Endothelial cell (in vitro differentiated cells): ENCODE measurements around the gene STMP1. TPM values are rescaled to one million over a fixed set of nuclear protein-coding genes. Genes with fewer than 3 reads are reported as not detected.
A peak's percentile ranks its signal among the peaks of the same experiment; 100 is the strongest.

Experiments
- DNase-seq: peaks from one replicate; pipeline ENCODE4 v3.0.0; 2021; ENCODE audit warnings: low spot score
- H3K27ac Mint-ChIP-seq: one replicate; pipeline ENCODE4 v1.8.0; 2021; ENCODE audit warnings: mixed read lengths, inconsistent platforms; ENCODE audit not compliant: unreplicated experiment
- H3K27me3 Mint-ChIP-seq: one replicate; pipeline ENCODE4 v1.8.0; 2021; ENCODE audit warnings: mild to moderate bottlenecking, moderate library complexity, mixed read lengths, inconsistent platforms; ENCODE audit not compliant: unreplicated experiment
- H3K36me3 Mint-ChIP-seq: one replicate; pipeline ENCODE4 v1.8.0; 2021; ENCODE audit warnings: mild to moderate bottlenecking, low read depth, mixed read lengths, inconsistent platforms; ENCODE audit not compliant: unreplicated experiment
- H3K4me1 Mint-ChIP-seq: one replicate; pipeline ENCODE4 v1.8.0; 2021; ENCODE audit warnings: mild to moderate bottlenecking, mixed read lengths, inconsistent platforms; ENCODE audit not compliant: unreplicated experiment
- H3K4me3 Mint-ChIP-seq: one replicate; pipeline ENCODE4 v1.8.0; 2021; ENCODE audit warnings: mild to moderate bottlenecking, mixed read lengths, inconsistent platforms; ENCODE audit not compliant: unreplicated experiment
- H3K9me3 Mint-ChIP-seq: one replicate; pipeline ENCODE4 v1.8.0; 2021; ENCODE audit warnings: mixed read lengths, inconsistent platforms; ENCODE audit not compliant: unreplicated experiment
- CTCF ChIP-seq: fragments of 200-600 bp; sonication (generic); IDR thresholded peaks from one replicate; pipeline ENCODE4 v1.5.0; 2021; ENCODE audit warnings: antibody characterized with exemption; ENCODE audit not compliant: unreplicated experiment
- total RNA-seq: library from RNA; stranded (reverse); fragmentation: NEBNext Ultra II Directional; extraction: Animal tissue kit (Norgen Biotek cat#: 25700); gene quantifications from one replicate; pipeline ENCODE4 v1.2.1, GENCODE V29; 2021; ENCODE audit not compliant: unreplicated experiment

Gene STMP1
- total RNA-seq, 1 donor from 2014 or later, result 27.5 TPM

- no peak overlapping the region for H3K4me3 Mint-ChIP-seq
- no peak for TF ChIP-seq CTCF
- H3K27me3 Mint-ChIP-seq, result no peaks in the 10 kb centered on the region
- no peaks in the 10 kb centered on the region for H3K9me3 Mint-ChIP-seq
- no peak for DNase-seq
- peak overlapping the region; percentile 20 for H3K27ac Mint-ChIP-seq
- H3K4me1 Mint-ChIP-seq, result no peaks in the 10 kb centered on the region
- no peaks in the 10 kb centered on the region for H3K36me3 Mint-ChIP-seq
Observed at GRCh38 chr7:135718794-135719437, 56.6 kb downstream of the STMP1 start.

GRCh38 chr7:135719688-135720087 is 57.4 kb downstream of the STMP1 start:
- Mint-ChIP-seq H3K9me3 (no peaks in the 10 kb centered on the region), H3K4me1 (no peaks in the 10 kb centered on the region)

GRCh38 chr7:135721198-135721820 is 59.0 kb downstream of the STMP1 start:
- Mint-ChIP-seq H3K4me3 (no peak overlapping the region), H3K4me1 (no peaks in the 10 kb centered on the region), H3K36me3 (no peaks in the 10 kb centered on the region), H3K27me3 (no peaks in the 10 kb centered on the region), H3K27ac (no peak overlapping the region), H3K9me3 (no peaks in the 10 kb centered on the region)
- no peak for DNase-seq
- no peak for TF ChIP-seq CTCF

More at GRCh38 chr7:135719688-135720087, 57.4 kb downstream of the STMP1 start:
- Mint-ChIP-seq H3K27me3 (no peaks in the 10 kb centered on the region), H3K27ac (peak overlapping the region; percentile 15), H3K36me3 (no peaks in the 10 kb centered on the region), H3K4me3 (no peak overlapping the region)
- DNase-seq, result no peak
- no peak for TF ChIP-seq CTCF

GRCh38 chr7:135723411-135723810 is 61.1 kb downstream of the STMP1 start:
- no peaks in the 10 kb centered on the region for H3K4me1 Mint-ChIP-seq

More at GRCh38 chr7:135723411-135723810, 61.1 kb downstream of the STMP1 start:
- no peaks in the 10 kb centered on the region for H3K27me3 Mint-ChIP-seq
- TF ChIP-seq CTCF, result no peak
- no peak overlapping the region for H3K27ac Mint-ChIP-seq
- no peaks in the 10 kb centered on the region for H3K36me3 Mint-ChIP-seq
- no peaks in the 10 kb centered on the region for H3K9me3 Mint-ChIP-seq
- DNase-seq, result no peak
- no peak overlapping the region for H3K4me3 Mint-ChIP-seq

Other genes with a start within 250 kb of the STMP1 start
- gene CNOT4, start 152.4 kb upstream of the STMP1 start, total RNA-seq, result 22.7 TPM
- gene NUP205, start 104.6 kb upstream of the STMP1 start, total RNA-seq, result 66.1 TPM
- not detected for gene SLC13A4, start 65.7 kb downstream of the STMP1 start, total RNA-seq
- gene FAM180A, start 86.3 kb downstream of the STMP1 start, total RNA-seq, result not detected